Uterus (tissue), 2 donors: ENCODE measurements around the gene PLEKHN1.

ENCODE experiments used
- CTCF ChIP-seq, 4 experiments: fragments of 200-600 bp in 2 of 4; fragments of 450-650 bp in 2 of 4; sonication (generic) in 2 of 4; IDR thresholded peaks; one replicate each; pipeline ENCODE4 v1.5.1; 2016 to 2019; ENCODE audit warnings: antibody characterized with exemption in 4 of 4, mild to moderate bottlenecking in 2 of 4, moderate library complexity in 1 of 4
- POLR2A ChIP-seq, 2 donors: fragments of 450-650 bp; IDR thresholded peaks; one replicate each; pipeline ENCODE4 v1.6.1; 2016; ENCODE audit warnings: antibody characterized with exemption in 2 of 2, mild to moderate bottlenecking in 1 of 2, moderate library complexity in 1 of 2

GRCh38 chr1:980602-981395, 14.5 kb downstream of the PLEKHN1 start:
- no peak for TF ChIP-seq CTCF (IDR thresholded peaks at IDR 0.05)
- TF ChIP-seq POLR2A (IDR thresholded peaks at IDR 0.05): no peak
